ENCODE measurements around the gene A2ML1. TPM values are rescaled to one million over a fixed set of nuclear protein-coding genes. Genes with fewer than 3 reads are reported as not detected.

The A2ML1 gene
- total and polyA plus RNA-seq, 2 experiments from 2014 or later: not detected

- Histone ChIP-seq H4K20me1 (ENCODE audit: insufficient read depth) (no peaks in the 10 kb centered on the region), H3K4me3 (no peak overlapping the region), H3K9me2 (ENCODE audit: insufficient read depth) (no peaks in the 10 kb centered on the region), H3K27me3 (replicated peaks; ENCODE audit: insufficient read depth) (no peaks in the 10 kb centered on the region), H2AFZ (no peak overlapping the region), H3F3A (ENCODE audit: insufficient read depth) (no peaks in the 10 kb centered on the region), H3K4me2 (ENCODE audit: unreplicated experiment) (no peak overlapping the region), H3K79me2 (ENCODE audit: insufficient read depth) (no peaks in the 10 kb centered on the region), H3K9ac (no peak overlapping the region), H3K36me3 (ENCODE audit: low read depth) (no peaks in the 10 kb centered on the region), H3K9me3 (ENCODE audit: low read depth) (no peaks in the 10 kb centered on the region), H3K27ac (no peak overlapping the region), H3K4me1 (ENCODE audit: insufficient read depth) (no peaks in the 10 kb centered on the region)
- no peak for DNase-seq
- 56 to 59% methylated on average over 9 of the region's 9 CpGs for WGBS, 2 experiments (ENCODE audit: low coverage in 1 of 2, low lambda C conversion rate in 2 of 2, missing lambda C conversion rate in 2 of 2)
- TF ChIP-seq EZH2 (IDR thresholded peaks at IDR 0.05; ENCODE audit: insufficient read depth, poor library complexity, severe bottlenecking) (no peak), EZH2phosphoT487 (IDR thresholded peaks at IDR 0.05; ENCODE audit: insufficient read depth, low read depth) (no peak)
- in situ Hi-C loops (cut with MboI): no loop called here
These were observed 8.7 kb downstream of the A2ML1 start for GRCh38 chr12:8831116-8831515.

GRCh38 chr12:8832500-8832899 lies 10.1 kb downstream of the A2ML1 start:
- Histone ChIP-seq H3K27ac (no peak overlapping the region), H3K4me1 (ENCODE audit: insufficient read depth) (no peaks in the 10 kb centered on the region), H4K20me1 (ENCODE audit: insufficient read depth) (no peaks in the 10 kb centered on the region), H3K4me3 (no peak overlapping the region), H3K9me2 (ENCODE audit: insufficient read depth) (no peaks in the 10 kb centered on the region), H3F3A (ENCODE audit: insufficient read depth) (no peaks in the 10 kb centered on the region), H2AFZ (no peak overlapping the region), H3K9ac (no peak overlapping the region), H3K4me2 (ENCODE audit: unreplicated experiment) (no peak overlapping the region), H3K27me3 (replicated peaks; ENCODE audit: insufficient read depth) (no peaks in the 10 kb centered on the region), H3K9me3 (ENCODE audit: low read depth) (no peaks in the 10 kb centered on the region), H3K79me2 (ENCODE audit: insufficient read depth) (no peaks in the 10 kb centered on the region), H3K36me3 (ENCODE audit: low read depth) (no peaks in the 10 kb centered on the region)
- TF ChIP-seq EZH2phosphoT487 (IDR thresholded peaks at IDR 0.05; ENCODE audit: insufficient read depth, low read depth): no peak
- no peak for TF ChIP-seq EZH2 (IDR thresholded peaks at IDR 0.05; ENCODE audit: insufficient read depth, poor library complexity, severe bottlenecking)
- WGBS, 2 experiments (ENCODE audit: low coverage in 1 of 2, low lambda C conversion rate in 2 of 2, missing lambda C conversion rate in 2 of 2): 54% methylated on average over 6 of the region's 6 CpGs
- in situ Hi-C loops (cut with MboI): no loop called here
- no peak for DNase-seq

GRCh38 chr12:8834230-8834629 lies 11.8 kb downstream of the A2ML1 start:
- Histone ChIP-seq H3K4me2 (ENCODE audit: unreplicated experiment) (no peak overlapping the region), H3F3A (ENCODE audit: insufficient read depth) (no peaks in the 10 kb centered on the region), H4K20me1 (ENCODE audit: insufficient read depth) (no peaks in the 10 kb centered on the region), H3K9me3 (ENCODE audit: low read depth) (no peaks in the 10 kb centered on the region), H2AFZ (no peak overlapping the region), H3K36me3 (ENCODE audit: low read depth) (no peaks in the 10 kb centered on the region), H3K4me1 (ENCODE audit: insufficient read depth) (no peaks in the 10 kb centered on the region), H3K79me2 (ENCODE audit: insufficient read depth) (no peaks in the 10 kb centered on the region), H3K27me3 (replicated peaks; ENCODE audit: insufficient read depth) (no peaks in the 10 kb centered on the region), H3K27ac (no peak overlapping the region), H3K9me2 (ENCODE audit: insufficient read depth) (no peaks in the 10 kb centered on the region), H3K4me3 (no peak overlapping the region), H3K9ac (no peak overlapping the region)
- 56% methylated on average over 1 of the region's 1 CpG for WGBS, 2 experiments (ENCODE audit: low coverage in 1 of 2, low lambda C conversion rate in 2 of 2, missing lambda C conversion rate in 2 of 2)
- TF ChIP-seq EZH2phosphoT487 (IDR thresholded peaks at IDR 0.05; ENCODE audit: insufficient read depth, low read depth) (no peak), EZH2 (IDR thresholded peaks at IDR 0.05; ENCODE audit: insufficient read depth, poor library complexity, severe bottlenecking) (no peak)
- in situ Hi-C loops (cut with MboI): no loop called here
- DNase-seq: no peak

- Histone ChIP-seq H3K9me3 (ENCODE audit: low read depth) (no peaks in the 10 kb centered on the region), H3K27ac (no peak overlapping the region), H3K9ac (no peak overlapping the region), H3K9me2 (ENCODE audit: insufficient read depth) (no peaks in the 10 kb centered on the region), H3K4me1 (ENCODE audit: insufficient read depth) (no peaks in the 10 kb centered on the region), H3K79me2 (ENCODE audit: insufficient read depth) (no peaks in the 10 kb centered on the region), H3K4me3 (no peak overlapping the region), H2AFZ (no peak overlapping the region), H3F3A (ENCODE audit: insufficient read depth) (no peaks in the 10 kb centered on the region), H3K36me3 (ENCODE audit: low read depth) (no peaks in the 10 kb centered on the region), H3K27me3 (replicated peaks; ENCODE audit: insufficient read depth) (no peaks in the 10 kb centered on the region), H3K4me2 (ENCODE audit: unreplicated experiment) (no peak overlapping the region), H4K20me1 (ENCODE audit: insufficient read depth) (no peaks in the 10 kb centered on the region)
- no peak for DNase-seq
- in situ Hi-C loops (cut with MboI): no loop called here
- TF ChIP-seq EZH2phosphoT487 (IDR thresholded peaks at IDR 0.05; ENCODE audit: insufficient read depth, low read depth) (no peak), EZH2 (IDR thresholded peaks at IDR 0.05; ENCODE audit: insufficient read depth, poor library complexity, severe bottlenecking) (no peak)
- WGBS, 2 experiments (ENCODE audit: low coverage in 1 of 2, low lambda C conversion rate in 2 of 2, missing lambda C conversion rate in 2 of 2): 50 to 59% methylated on average over 9 of the region's 9 CpGs
These were observed 14.9 kb downstream of the A2ML1 start for GRCh38 chr12:8837291-8837690.

GRCh38 chr12:8840321-8840720 lies 17.9 kb downstream of the A2ML1 start:
- 68 to 73% methylated on average over 7 of the region's 7 CpGs for WGBS, 2 experiments (ENCODE audit: low coverage in 1 of 2, low lambda C conversion rate in 2 of 2, missing lambda C conversion rate in 2 of 2)
- no peak for TF ChIP-seq EZH2phosphoT487 (IDR thresholded peaks at IDR 0.05; ENCODE audit: insufficient read depth, low read depth)
- TF ChIP-seq EZH2 (IDR thresholded peaks at IDR 0.05; ENCODE audit: insufficient read depth, poor library complexity, severe bottlenecking): no peak

More at GRCh38 chr12:8840321-8840720, 17.9 kb downstream of the A2ML1 start:
- Histone ChIP-seq H3K4me3 (no peak overlapping the region), H3K9me3 (ENCODE audit: low read depth) (no peaks in the 10 kb centered on the region), H3K27ac (no peak overlapping the region), H3K27me3 (replicated peaks; ENCODE audit: insufficient read depth) (no peaks in the 10 kb centered on the region), H4K20me1 (ENCODE audit: insufficient read depth) (no peaks in the 10 kb centered on the region), H3K4me2 (ENCODE audit: unreplicated experiment) (no peak overlapping the region), H3K36me3 (ENCODE audit: low read depth) (no peaks in the 10 kb centered on the region), H3K9ac (no peak overlapping the region), H3F3A (ENCODE audit: insufficient read depth) (no peaks in the 10 kb centered on the region), H3K4me1 (ENCODE audit: insufficient read depth) (no peaks in the 10 kb centered on the region), H3K9me2 (ENCODE audit: insufficient read depth) (no peaks in the 10 kb centered on the region), H2AFZ (no peak overlapping the region), H3K79me2 (ENCODE audit: insufficient read depth) (no peaks in the 10 kb centered on the region)
- DNase-seq: no peak
- in situ Hi-C loops (cut with MboI): no loop called here

Measured in GM23248 (cell line).